HFF-Myc (cell line): ENCODE results near the gene EEF2.

Experiments
- DNase-seq: peaks from one replicate; pipeline ENCODE4 v3.0.0-alpha.2; 2011; ENCODE audit warnings: low read depth; ENCODE audit errors: extremely low read depth
- H3K4me3 ChIP-seq: replicated peaks from 2 replicates; pipeline ENCODE4 v1.5.1; 2011; ENCODE audit warnings: low read depth, mild to moderate bottlenecking, control low read depth, low read length
- CTCF ChIP-seq: IDR thresholded peaks from 2 replicates; pipeline ENCODE4 v1.5.1; 2012; ENCODE audit warnings: mild to moderate bottlenecking, low read depth, low read length, control low read depth; ENCODE audit errors: missing control alignments

The EEF2 gene

GRCh38 chr19:3983542-3983914, 1.7 kb downstream of the EEF2 start:
- H3K4me3 ChIP-seq: peak overlapping the region; percentile 100
- TF ChIP-seq CTCF: no peak
- no peak for DNase-seq

- no peak for TF ChIP-seq CTCF
Observed at GRCh38 chr19:3982701-3983541, 2.3 kb downstream of the EEF2 start.

GRCh38 chr19:3981736-3982681, 3.3 kb downstream of the EEF2 start:
- H3K4me3 ChIP-seq: peak overlapping the region; percentile 100
- DNase-seq: no peak
- no peak for TF ChIP-seq CTCF

More at GRCh38 chr19:3982701-3983541, 2.3 kb downstream of the EEF2 start:
- H3K4me3 ChIP-seq: peak overlapping the region; percentile 100
- no peak for DNase-seq

DNA sequence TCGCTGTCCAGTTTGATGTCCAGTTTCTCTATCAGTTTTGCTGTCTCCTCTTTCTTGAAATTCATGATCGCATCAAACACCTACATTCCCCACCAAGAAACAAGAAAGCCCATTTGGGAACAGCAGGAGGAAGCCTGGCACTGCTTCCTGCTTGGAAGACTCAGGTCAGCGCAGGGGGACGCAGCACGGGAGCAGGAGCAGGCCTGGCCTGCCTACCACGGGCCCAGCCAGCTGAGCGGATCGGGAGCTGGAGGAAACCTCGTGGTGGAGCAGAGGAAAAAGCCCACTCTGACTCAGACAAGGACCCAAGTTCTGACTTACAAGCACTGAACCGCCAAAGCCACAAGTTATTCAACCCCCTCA, 3.9 kb downstream of the EEF2 start:
- no peak for DNase-seq
- peak overlapping the region; percentile 100 for H3K4me3 ChIP-seq
- TF ChIP-seq CTCF: no peak

- TF ChIP-seq CTCF: no peak
- peak overlapping the region; percentile 100 for H3K4me3 ChIP-seq
- no peak for DNase-seq
Observed at GRCh38 chr19:3980353-3981251, 4.7 kb downstream of the EEF2 start.

DNA sequence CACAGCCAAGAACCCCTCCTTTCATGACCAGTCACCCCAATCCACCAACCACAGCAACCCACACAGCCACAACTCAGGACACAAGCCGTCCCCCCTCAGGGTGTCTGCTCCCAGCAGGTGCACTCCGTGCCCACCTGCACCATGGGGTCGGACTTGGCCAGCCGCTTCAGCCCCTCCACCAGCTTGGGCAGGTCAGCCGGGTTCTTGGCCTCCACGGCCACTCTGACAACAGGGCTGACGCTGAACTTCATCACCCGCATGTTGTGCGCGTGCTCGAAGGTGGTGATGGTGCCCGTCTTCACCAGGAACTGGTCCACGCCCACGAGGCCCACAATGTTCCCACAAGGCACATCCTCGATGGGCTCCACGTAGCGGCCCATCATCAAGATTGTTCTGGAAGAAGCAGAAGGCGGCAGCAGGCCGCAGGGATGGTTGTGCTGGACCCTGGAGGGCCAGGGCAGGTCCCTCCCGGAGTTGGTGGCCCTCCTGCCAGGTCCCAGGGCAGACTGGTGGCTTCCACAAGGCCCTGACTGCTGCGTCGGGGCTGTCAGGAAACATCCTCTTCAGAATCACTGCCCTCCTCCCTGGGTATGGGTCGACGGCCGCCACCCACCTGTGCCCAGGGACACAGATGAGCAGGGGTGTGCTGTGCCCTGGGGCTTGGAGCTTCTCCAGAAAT, 5.5 kb downstream of the EEF2 start:
- H3K4me3 ChIP-seq: no peak overlapping the region
- no peak for DNase-seq
- no peak for TF ChIP-seq CTCF
